SH-SY5Y (cell line): ENCODE measurements around the gene SLC25A51.

Experiments used
- GATA2 ChIP-seq: IDR thresholded peaks from 2 replicates; pipeline ENCODE4 v1.6.1; 2011; ENCODE audit warnings: mild to moderate bottlenecking, low read depth, low read length
- GATA3 ChIP-seq: IDR thresholded peaks from 2 replicates; pipeline ENCODE4 v1.6.1; 2011; ENCODE audit warnings: low read depth, mild to moderate bottlenecking, low read length, moderate library complexity

- TF ChIP-seq GATA2 (no peak), GATA3 (no peak)
These were observed 44.0 kb upstream of the SLC25A51 start for GRCh38 chr9:37947977-37948376.
